Measurements from ENCODE around the gene CDK10.
A peak's percentile ranks its signal among the peaks of the same experiment; 100 is the strongest.

Gene CDK10

GRCh38 chr16:89721546-89722391 is 35.3 kb downstream of the CDK10 start:
- intact Hi-C loops (cut with micrococcal nuclease): no loop called here
- H3K4me3 Mint-ChIP-seq: peak overlapping the region; percentile 80
- H3K36me3 Mint-ChIP-seq (ENCODE audit: low read depth): peaks cover 66% of the 10 kb centered on the region
- H3K9me3 Mint-ChIP-seq: no peaks in the 10 kb centered on the region
- no peaks in the 10 kb centered on the region for H3K27me3 Mint-ChIP-seq
- H3K27ac Mint-ChIP-seq: peak overlapping the region; percentile 91
- peaks cover 54% of the 10 kb centered on the region for H3K4me1 Mint-ChIP-seq (ENCODE audit: low read depth)

GRCh38 chr16:89722392-89723278 is 36.1 kb downstream of the CDK10 start:
- Mint-ChIP-seq H3K27me3 (no peaks in the 10 kb centered on the region), H3K36me3 (ENCODE audit: low read depth) (peaks cover 66% of the 10 kb centered on the region), H3K9me3 (no peaks in the 10 kb centered on the region), H3K4me3 (peak overlapping the region; percentile 80), H3K4me1 (ENCODE audit: low read depth) (peaks cover 46% of the 10 kb centered on the region), H3K27ac (peak overlapping the region; percentile 91)
- intact Hi-C loops (cut with micrococcal nuclease): no loop called here

DNA sequence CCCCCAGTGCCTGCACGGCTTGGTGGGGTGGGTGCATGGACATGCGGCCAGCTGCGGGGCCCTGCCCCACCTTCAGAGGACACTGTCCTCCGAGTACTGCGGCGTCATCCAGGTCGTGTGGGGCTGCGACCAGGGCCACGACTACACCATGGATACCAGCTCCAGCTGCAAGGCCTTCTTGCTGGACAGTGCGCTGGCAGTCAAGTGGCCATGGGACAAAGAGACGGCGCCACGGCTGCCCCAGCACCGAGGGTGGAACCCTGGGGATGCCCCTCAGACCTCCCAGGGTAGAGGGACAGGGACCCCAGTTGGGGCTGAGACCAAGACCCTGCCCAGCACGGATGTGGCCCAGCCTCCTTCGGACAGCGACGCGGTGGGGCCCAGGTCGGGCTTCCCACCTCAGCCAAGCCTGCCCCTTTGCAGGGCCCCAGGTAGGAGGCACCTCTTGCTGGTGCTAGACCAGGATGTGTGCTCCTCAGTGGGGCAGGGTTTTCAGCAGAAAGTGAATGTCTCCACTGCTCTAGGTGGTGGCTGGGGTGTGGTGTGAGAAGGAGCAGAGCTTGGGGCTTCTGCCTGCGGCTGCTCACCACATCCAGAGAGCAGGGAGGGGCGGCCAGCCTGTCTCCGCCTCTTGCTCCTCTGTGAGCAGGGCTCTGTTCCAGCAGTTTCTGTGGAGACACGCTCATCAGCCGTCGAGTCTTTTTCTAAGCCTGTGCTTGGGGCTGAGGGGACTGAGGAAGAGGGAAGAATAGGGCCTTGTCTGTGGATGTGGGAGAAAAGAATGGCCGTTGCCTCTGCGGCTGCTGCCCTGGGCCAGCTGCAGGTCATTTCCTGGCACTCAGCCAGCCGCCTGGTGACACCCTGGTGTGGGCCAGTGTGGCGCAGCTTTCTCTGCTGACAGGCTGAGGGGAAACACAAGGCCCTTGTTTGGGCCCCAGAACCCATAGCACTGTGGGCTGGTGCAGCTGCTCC is 37.1 kb downstream of the CDK10 start:
- Mint-ChIP-seq H3K27me3 (no peaks in the 10 kb centered on the region), H3K4me1 (ENCODE audit: low read depth) (peaks cover 37% of the 10 kb centered on the region), H3K4me3 (peak overlapping the region; percentile 80), H3K9me3 (no peaks in the 10 kb centered on the region), H3K36me3 (ENCODE audit: low read depth) (peaks cover 66% of the 10 kb centered on the region), H3K27ac (peak overlapping the region; percentile 91)
- intact Hi-C loops (cut with micrococcal nuclease): no loop called here

DNA sequence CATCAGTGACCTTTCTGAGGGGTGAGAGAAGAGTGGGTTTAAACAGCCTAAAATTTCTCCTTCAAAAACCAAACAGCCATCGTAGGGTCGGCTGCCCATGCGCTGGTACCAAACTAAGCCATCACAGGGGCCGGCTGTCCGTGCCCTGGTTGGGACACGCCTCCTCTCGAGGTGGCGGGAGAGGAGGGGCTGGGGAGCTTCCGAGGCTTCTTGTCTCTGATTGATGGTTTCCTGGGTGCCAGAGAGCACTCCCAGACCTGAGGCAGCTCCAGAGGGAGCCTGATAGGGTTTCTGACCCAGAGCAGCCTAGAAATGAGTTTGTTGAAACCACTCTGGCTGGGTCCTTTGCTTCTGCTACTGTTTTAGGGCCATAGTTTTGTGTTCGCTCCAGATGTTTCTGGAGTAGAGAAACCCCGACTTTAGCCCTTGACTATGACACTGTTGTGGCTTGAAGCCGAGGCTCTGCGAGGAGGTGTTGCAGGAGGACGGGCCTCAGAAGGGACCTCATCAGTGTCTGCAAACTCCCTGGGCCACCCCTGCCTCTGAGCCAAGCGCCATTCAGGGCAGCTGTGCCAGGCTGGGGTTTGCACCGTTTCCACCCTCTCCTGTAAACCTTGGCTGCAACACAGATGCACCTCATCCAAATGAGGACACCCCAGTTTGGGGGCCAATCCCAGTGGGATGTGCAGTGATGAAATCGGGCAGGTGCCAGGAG is 41.1 kb downstream of the CDK10 start:
- peaks cover 18% of the 10 kb centered on the region for H3K4me1 Mint-ChIP-seq (ENCODE audit: low read depth)
- H3K27me3 Mint-ChIP-seq: no peaks in the 10 kb centered on the region
- intact Hi-C loops (cut with micrococcal nuclease): no loop called here
- no peaks in the 10 kb centered on the region for H3K9me3 Mint-ChIP-seq
- H3K4me3 Mint-ChIP-seq: no peak overlapping the region
- H3K36me3 Mint-ChIP-seq (ENCODE audit: low read depth): peaks cover 100% of the 10 kb centered on the region
- no peak overlapping the region for H3K27ac Mint-ChIP-seq

DNA sequence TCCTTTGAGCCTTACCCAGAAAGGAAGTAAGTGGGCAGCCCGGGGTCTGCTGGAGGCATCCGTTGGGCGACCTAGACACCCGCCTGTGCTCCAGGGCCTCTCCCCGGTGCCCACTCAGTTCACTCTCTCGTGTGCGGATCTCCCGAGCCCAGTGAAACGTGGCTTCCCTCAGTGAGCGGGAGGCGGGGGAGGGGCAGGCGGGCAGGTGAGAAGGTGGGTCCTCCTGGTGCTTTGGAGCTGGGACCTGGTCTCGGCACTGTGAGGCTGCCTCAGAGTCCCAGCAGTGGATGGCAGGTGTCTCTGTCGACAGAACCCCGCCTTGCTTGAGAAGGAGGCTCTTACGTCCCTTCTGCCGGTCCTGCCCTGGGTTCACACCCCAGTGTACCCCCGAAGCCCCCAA is 42.8 kb downstream of the CDK10 start:
- intact Hi-C loops (cut with micrococcal nuclease): no loop called here
- no peaks in the 10 kb centered on the region for H3K27me3 Mint-ChIP-seq
- H3K4me1 Mint-ChIP-seq (ENCODE audit: low read depth): peaks cover 6% of the 10 kb centered on the region
- no peak overlapping the region for H3K27ac Mint-ChIP-seq
- no peak overlapping the region for H3K4me3 Mint-ChIP-seq
- peaks cover 100% of the 10 kb centered on the region for H3K36me3 Mint-ChIP-seq (ENCODE audit: low read depth)
- no peaks in the 10 kb centered on the region for H3K9me3 Mint-ChIP-seq

DNA sequence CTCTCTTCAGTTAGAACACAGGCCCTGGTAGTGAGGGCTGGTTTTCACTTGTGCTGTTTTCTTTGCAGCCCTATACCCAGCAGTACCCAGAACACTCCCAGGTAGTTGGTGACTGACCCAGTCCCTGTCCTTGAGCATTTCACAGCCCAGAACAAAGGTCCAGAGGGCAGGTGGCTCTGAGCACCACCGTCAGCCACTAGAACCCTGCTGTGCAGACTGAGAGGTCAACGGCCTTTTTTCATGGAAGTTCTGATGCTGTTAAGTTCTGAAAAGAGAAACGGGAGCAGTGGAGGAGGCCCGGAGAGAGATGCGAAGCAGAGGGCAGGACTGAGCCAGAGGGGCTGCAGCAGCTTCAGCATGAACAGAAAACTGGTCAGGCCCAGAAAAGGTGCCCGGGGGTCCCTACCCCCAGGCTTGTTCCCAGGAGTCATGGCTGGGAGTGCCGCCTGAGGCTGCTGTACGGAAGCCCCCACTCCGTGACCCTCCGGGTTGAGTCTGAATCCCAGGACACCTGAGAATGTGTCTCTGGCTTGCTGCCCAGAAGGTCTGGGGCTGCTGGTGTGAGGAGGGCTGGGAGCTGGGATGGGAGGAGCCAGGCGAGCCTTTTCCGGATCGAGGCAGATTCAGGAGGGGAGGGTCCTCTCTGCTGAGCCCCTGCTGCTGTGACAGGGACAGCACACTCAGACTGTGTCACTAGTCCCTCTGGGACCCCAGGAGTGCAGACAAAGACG is 43.5 kb downstream of the CDK10 start:
- intact Hi-C loops (cut with micrococcal nuclease): no loop called here
- Mint-ChIP-seq H3K27ac (no peak overlapping the region), H3K36me3 (ENCODE audit: low read depth) (peaks cover 100% of the 10 kb centered on the region), H3K27me3 (no peaks in the 10 kb centered on the region), H3K9me3 (no peaks in the 10 kb centered on the region), H3K4me3 (no peak overlapping the region), H3K4me1 (ENCODE audit: low read depth) (peaks cover 6% of the 10 kb centered on the region)

DNA sequence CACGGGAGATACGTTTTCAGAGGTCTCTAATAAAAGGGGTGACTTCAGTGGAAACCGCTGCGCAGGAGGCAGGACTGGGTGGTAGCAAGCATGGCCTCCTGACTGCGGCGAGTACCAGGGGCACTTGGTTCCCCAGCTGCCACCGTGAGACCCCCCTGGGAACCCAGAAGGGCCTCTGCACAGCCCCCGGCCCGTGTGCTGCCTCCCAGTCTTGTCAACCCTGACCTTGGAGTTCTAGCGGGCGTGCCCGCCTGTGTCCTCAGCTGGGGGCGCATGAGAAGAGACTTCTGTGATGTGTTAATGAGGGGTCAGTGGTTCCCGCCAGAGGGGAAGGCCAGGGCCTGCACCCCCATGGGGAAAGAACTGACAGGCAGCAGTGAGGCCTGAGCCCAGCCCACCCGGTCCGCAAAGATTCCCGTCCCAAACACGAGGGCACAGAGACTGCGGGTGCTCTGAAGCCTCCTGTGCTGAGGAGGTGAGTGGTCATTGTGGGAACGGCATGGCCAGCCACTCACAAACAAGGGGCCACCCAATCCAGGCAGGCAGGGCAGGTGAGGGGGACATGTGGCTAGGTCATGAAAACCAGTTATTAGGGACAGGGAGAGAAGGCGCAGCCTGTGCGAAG is 44.2 kb downstream of the CDK10 start:
- Mint-ChIP-seq H3K4me3 (no peak overlapping the region), H3K4me1 (ENCODE audit: low read depth) (peaks cover 6% of the 10 kb centered on the region), H3K27me3 (no peaks in the 10 kb centered on the region), H3K27ac (no peak overlapping the region), H3K36me3 (ENCODE audit: low read depth) (peaks cover 100% of the 10 kb centered on the region), H3K9me3 (no peaks in the 10 kb centered on the region)
- intact Hi-C loops (cut with micrococcal nuclease): no loop called here

- Mint-ChIP-seq H3K4me1 (ENCODE audit: low read depth) (peaks cover 6% of the 10 kb centered on the region), H3K9me3 (no peaks in the 10 kb centered on the region), H3K27me3 (no peaks in the 10 kb centered on the region), H3K27ac (no peak overlapping the region), H3K36me3 (ENCODE audit: low read depth) (peaks cover 100% of the 10 kb centered on the region), H3K4me3 (no peak overlapping the region)
- intact Hi-C loops (cut with micrococcal nuclease): no loop called here
Observed at GRCh38 chr16:89732142-89732917, 45.8 kb downstream of the CDK10 start.

GRCh38 chr16:89732918-89733242 is 46.4 kb downstream of the CDK10 start:
- H3K4me1 Mint-ChIP-seq (ENCODE audit: low read depth): peaks cover 6% of the 10 kb centered on the region
- intact Hi-C loops (cut with micrococcal nuclease): no loop called here
- H3K9me3 Mint-ChIP-seq: no peaks in the 10 kb centered on the region
- H3K36me3 Mint-ChIP-seq (ENCODE audit: low read depth): peaks cover 100% of the 10 kb centered on the region
- no peak overlapping the region for H3K27ac Mint-ChIP-seq
- H3K27me3 Mint-ChIP-seq: no peaks in the 10 kb centered on the region
- H3K4me3 Mint-ChIP-seq: no peak overlapping the region

GRCh38 chr16:89733322-89733721 is 46.8 kb downstream of the CDK10 start:
- intact Hi-C loops (cut with micrococcal nuclease): no loop called here
- H3K4me1 Mint-ChIP-seq (ENCODE audit: low read depth): peaks cover 6% of the 10 kb centered on the region

DNA sequence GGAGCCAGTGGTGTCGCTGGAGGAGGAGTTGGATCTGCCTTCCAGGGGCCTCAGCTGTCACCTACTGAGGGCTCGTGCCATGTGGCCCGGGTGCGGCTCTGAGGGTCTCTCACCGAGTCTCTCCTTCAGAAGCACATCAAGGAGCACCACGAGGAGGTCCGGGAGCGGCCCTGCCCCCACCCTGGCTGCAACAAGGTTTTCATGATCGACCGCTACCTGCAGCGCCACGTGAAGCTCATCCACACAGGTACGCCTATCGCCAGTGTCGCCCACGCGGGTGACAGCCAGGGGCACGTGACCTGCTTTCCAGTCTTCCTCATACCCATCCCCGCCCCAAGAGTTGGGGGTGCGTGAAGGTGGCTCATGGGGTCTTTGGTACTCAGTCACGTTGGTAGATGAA is 47.3 kb downstream of the CDK10 start:
- Mint-ChIP-seq H3K27me3 (no peaks in the 10 kb centered on the region), H3K9me3 (no peaks in the 10 kb centered on the region), H3K36me3 (ENCODE audit: low read depth) (peaks cover 100% of the 10 kb centered on the region), H3K27ac (no peak overlapping the region), H3K4me1 (ENCODE audit: low read depth) (peaks cover 6% of the 10 kb centered on the region), H3K4me3 (no peak overlapping the region)
- intact Hi-C loops (cut with micrococcal nuclease): no loop called here

More at GRCh38 chr16:89733322-89733721, 46.8 kb downstream of the CDK10 start:
- H3K4me3 Mint-ChIP-seq: no peak overlapping the region
- peaks cover 100% of the 10 kb centered on the region for H3K36me3 Mint-ChIP-seq (ENCODE audit: low read depth)
- no peaks in the 10 kb centered on the region for H3K9me3 Mint-ChIP-seq
- no peak overlapping the region for H3K27ac Mint-ChIP-seq
- no peaks in the 10 kb centered on the region for H3K27me3 Mint-ChIP-seq

DNA sequence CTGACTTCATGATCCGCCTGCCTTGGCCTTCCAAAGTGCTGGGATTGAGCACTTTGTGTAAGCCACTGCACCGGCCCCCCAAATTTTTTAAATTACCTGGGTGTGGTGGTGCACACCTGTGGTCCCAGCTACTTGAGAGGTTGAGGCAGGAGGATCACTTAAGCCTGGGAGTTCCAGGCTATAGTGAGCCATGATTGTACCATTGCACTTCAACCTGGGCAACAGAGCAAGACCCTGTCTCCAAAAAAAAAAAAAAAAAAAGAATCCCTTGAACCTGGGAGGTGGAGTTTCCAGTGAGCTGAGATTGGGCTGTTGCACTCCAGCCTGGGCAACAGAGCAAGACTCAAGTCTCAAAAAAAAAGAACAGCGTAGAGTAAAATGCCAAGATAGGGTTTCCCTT is 50.1 kb downstream of the CDK10 start:
- H3K4me3 Mint-ChIP-seq: no peak overlapping the region

More for the DNA sequence above, 50.1 kb downstream of the CDK10 start:
- Mint-ChIP-seq H3K9me3 (no peaks in the 10 kb centered on the region), H3K27me3 (no peaks in the 10 kb centered on the region), H3K36me3 (ENCODE audit: low read depth) (peaks cover 100% of the 10 kb centered on the region), H3K27ac (no peak overlapping the region), H3K4me1 (ENCODE audit: low read depth) (peaks cover 26% of the 10 kb centered on the region)
- intact Hi-C loops (cut with micrococcal nuclease): no loop called here
